GM23338 (cell line): ENCODE results near the gene RSPRY1.

Source experiments
- CTCF ChIP-seq, 2 experiments: fragments of 200-600 bp in 1 of 2; sonication (generic) in 1 of 2; conservative IDR thresholded peaks; 2 replicates each; pipeline versions ENCODE4 v1.5.1 to v1.6.1; 2016 to 2017; ENCODE audit warnings: antibody characterized with exemption in 2 of 2, low read depth in 2 of 2, mild to moderate bottlenecking in 2 of 2, moderate library complexity in 1 of 2
- EZH2 ChIP-seq: fragments of 200-600 bp; sonication (generic); IDR thresholded peaks from one replicate; pipeline ENCODE4 v1.8.0; 2017; ENCODE audit warnings: antibody characterized with exemption, mild to moderate bottlenecking, low read depth; ENCODE audit not compliant: unreplicated experiment
- EZH2phosphoT487 ChIP-seq: fragments of 200-600 bp; sonication (generic); IDR thresholded peaks from one replicate; pipeline ENCODE4 v1.8.1; 2018; ENCODE audit warnings: antibody characterized with exemption; ENCODE audit not compliant: unreplicated experiment
- JUNB ChIP-seq: IDR thresholded peaks from one replicate; pipeline ENCODE4 v1.6.1; 2016; ENCODE audit warnings: antibody characterized with exemption; ENCODE audit not compliant: unreplicated experiment
- POLR2AphosphoS5 ChIP-seq: IDR thresholded peaks from 2 replicates; pipeline ENCODE4 v1.6.1; 2016; ENCODE audit warnings: antibody characterized with exemption, low read depth

- TF ChIP-seq CTCF (conservative IDR thresholded peaks at IDR 0.05; ENCODE audit: low read depth in 2 of 2): no peak
- no peak for TF ChIP-seq POLR2AphosphoS5
- no peak for TF ChIP-seq EZH2
- TF ChIP-seq EZH2phosphoT487: no peak
- TF ChIP-seq JUNB: no peak
Measured at GRCh38 chr16:57192720-57193486, 6.8 kb downstream of the RSPRY1 start.
